Stimulated activated naive CD8-positive, alpha-beta T cell treated with anti-CD3 and anti-CD28 coated beads, Interleukin-15, Interleukin-2, amounts not matched to agents 100 ng/mL and 50 ng/mL, for 24 hours (primary cell): ENCODE results near the gene OR9G1.
"Not testable (repeated sequence)": the region's sequence is repeated elsewhere in the genome, so short reads cannot be mapped to it uniquely, and the experiment has no call there.

Experiments
- H3K27ac Mint-ChIP-seq: one replicate; pipeline ENCODE4 v1.8.0; 2021; ENCODE audit warnings: mild to moderate bottlenecking, mixed read lengths
- H3K27me3 Mint-ChIP-seq: one replicate; pipeline ENCODE4 v1.8.0; 2021; ENCODE audit warnings: mixed read lengths
- H3K36me3 Mint-ChIP-seq: one replicate; pipeline ENCODE4 v1.8.0; 2021; ENCODE audit warnings: low read depth, mixed read lengths
- H3K4me1 Mint-ChIP-seq: one replicate; pipeline ENCODE4 v1.8.0; 2021; ENCODE audit warnings: low read depth, mixed read lengths
- H3K4me3 Mint-ChIP-seq: one replicate; pipeline ENCODE4 v1.8.0; 2021; ENCODE audit warnings: mild to moderate bottlenecking, mixed read lengths
- H3K9me3 Mint-ChIP-seq: one replicate; pipeline ENCODE4 v1.8.0; 2021; ENCODE audit warnings: mixed read lengths

Gene OR9G1

GRCh38 chr11:56698795-56699194 lies at the start of gene OR9G1:
OR9G1 (plus strand) TSS chr11:56699095; CDS start chr11:56700388, 1,293 bp downstream.
- no peak within 1 kb of the TSS for H3K27ac Mint-ChIP-seq
- H3K4me3 Mint-ChIP-seq: no peak within 1 kb of the TSS
- no peaks in the 10 kb centered on the region for H3K27me3 Mint-ChIP-seq
- no peaks in the 10 kb centered on the region for H3K36me3 Mint-ChIP-seq
- H3K4me1 Mint-ChIP-seq: no peaks in the 10 kb centered on the region
- peaks cover 8% of the 10 kb centered on the region for H3K9me3 Mint-ChIP-seq

- H3K9me3 Mint-ChIP-seq: no peaks in the 10 kb centered on the region
- H3K4me1 Mint-ChIP-seq: no peaks in the 10 kb centered on the region
- H3K4me3 Mint-ChIP-seq: no peak overlapping the region
- H3K27me3 Mint-ChIP-seq: no peaks in the 10 kb centered on the region
- H3K27ac Mint-ChIP-seq: no peak overlapping the region
- H3K36me3 Mint-ChIP-seq: no peaks in the 10 kb centered on the region
Measured at GRCh38 chr11:56659755-56660154, 39.1 kb upstream of the OR9G1 start.

GRCh38 chr11:56663386-56663785 lies 35.5 kb upstream of the OR9G1 start, which contains the start of gene OR5AR1:
OR5AR1 (plus strand) TSS chr11:56663686; CDS start chr11:56663686, 0 bp downstream.
- Mint-ChIP-seq H3K4me1 (no peaks in the 10 kb centered on the region), H3K36me3 (no peaks in the 10 kb centered on the region), H3K27me3 (no peaks in the 10 kb centered on the region), H3K9me3 (no peaks in the 10 kb centered on the region), H3K4me3 (no peak within 1 kb of the TSS), H3K27ac (no peak within 1 kb of the TSS)

- peaks cover 8% of the 10 kb centered on the region for H3K9me3 Mint-ChIP-seq
- H3K36me3 Mint-ChIP-seq: no peaks in the 10 kb centered on the region
- H3K4me3 Mint-ChIP-seq: no peak overlapping the region
- H3K27ac Mint-ChIP-seq: no peak overlapping the region
- H3K27me3 Mint-ChIP-seq: no peaks in the 10 kb centered on the region
- no peaks in the 10 kb centered on the region for H3K4me1 Mint-ChIP-seq
Measured at GRCh38 chr11:56670984-56671383, 27.9 kb upstream of the OR9G1 start.

GRCh38 chr11:56688554-56689100 lies 10.3 kb upstream of the OR9G1 start:
- Mint-ChIP-seq H3K9me3 (peaks cover 7% of the 10 kb centered on the region), H3K4me1 (no peaks in the 10 kb centered on the region), H3K4me3 (no peak overlapping the region), H3K27ac (no peak overlapping the region), H3K36me3 (no peaks in the 10 kb centered on the region), H3K27me3 (no peaks in the 10 kb centered on the region)

- H3K4me1 Mint-ChIP-seq, H3K36me3 Mint-ChIP-seq, H3K27ac Mint-ChIP-seq, H3K27me3 Mint-ChIP-seq, H3K4me3 Mint-ChIP-seq, H3K9me3 Mint-ChIP-seq: not testable (repeated sequence)
Measured at GRCh38 chr11:56691179-56691578, 7.7 kb upstream of the OR9G1 start.

- H3K4me1 Mint-ChIP-seq: no peaks in the 10 kb centered on the region
Measured at GRCh38 chr11:56693428-56693827, 5.5 kb upstream of the OR9G1 start.

GRCh38 chr11:56700242-56700913 lies 1.5 kb downstream of the OR9G1 start:
- H3K36me3 Mint-ChIP-seq: no peaks in the 10 kb centered on the region
- no peaks in the 10 kb centered on the region for H3K4me1 Mint-ChIP-seq
- H3K4me3 Mint-ChIP-seq: no peak overlapping the region
- H3K27ac Mint-ChIP-seq: no peak overlapping the region
- peaks cover 5% of the 10 kb centered on the region for H3K9me3 Mint-ChIP-seq
- no peaks in the 10 kb centered on the region for H3K27me3 Mint-ChIP-seq

More at GRCh38 chr11:56693428-56693827, 5.5 kb upstream of the OR9G1 start:
- Mint-ChIP-seq H3K27me3 (no peaks in the 10 kb centered on the region), H3K9me3 (peaks cover 3% of the 10 kb centered on the region), H3K36me3 (no peaks in the 10 kb centered on the region), H3K4me3 (no peak overlapping the region), H3K27ac (no peak overlapping the region)

GRCh38 chr11:56700914-56701485 lies 2.1 kb downstream of the OR9G1 start:
- H3K4me3 Mint-ChIP-seq: no peak overlapping the region
- no peaks in the 10 kb centered on the region for H3K4me1 Mint-ChIP-seq
- peaks cover 5% of the 10 kb centered on the region for H3K9me3 Mint-ChIP-seq
- H3K27ac Mint-ChIP-seq: no peak overlapping the region
- no peaks in the 10 kb centered on the region for H3K27me3 Mint-ChIP-seq
- no peaks in the 10 kb centered on the region for H3K36me3 Mint-ChIP-seq

GRCh38 chr11:56705784-56706396 lies 7.0 kb downstream of the OR9G1 start:
- peaks cover 6% of the 10 kb centered on the region for H3K9me3 Mint-ChIP-seq
- H3K36me3 Mint-ChIP-seq: no peaks in the 10 kb centered on the region
- H3K4me1 Mint-ChIP-seq: no peaks in the 10 kb centered on the region
- no peak overlapping the region for H3K27ac Mint-ChIP-seq
- H3K27me3 Mint-ChIP-seq: no peaks in the 10 kb centered on the region
- H3K4me3 Mint-ChIP-seq: no peak overlapping the region

- Mint-ChIP-seq H3K4me3 (no peak overlapping the region), H3K4me1 (no peaks in the 10 kb centered on the region), H3K9me3 (peaks cover 6% of the 10 kb centered on the region), H3K36me3 (no peaks in the 10 kb centered on the region), H3K27me3 (no peaks in the 10 kb centered on the region), H3K27ac (no peak overlapping the region)
Measured at GRCh38 chr11:56706486-56706885, 7.6 kb downstream of the OR9G1 start.

GRCh38 chr11:56714206-56714605 lies 15.3 kb downstream of the OR9G1 start:
- Mint-ChIP-seq H3K4me3 (no peak overlapping the region), H3K27me3 (no peaks in the 10 kb centered on the region), H3K27ac (no peak overlapping the region), H3K36me3 (no peaks in the 10 kb centered on the region), H3K9me3 (peaks cover 6% of the 10 kb centered on the region), H3K4me1 (no peaks in the 10 kb centered on the region)

GRCh38 chr11:56716379-56716854 lies 17.5 kb downstream of the OR9G1 start:
- Mint-ChIP-seq H3K27me3 (no peaks in the 10 kb centered on the region), H3K27ac (no peak overlapping the region), H3K9me3 (no peaks in the 10 kb centered on the region), H3K4me1 (no peaks in the 10 kb centered on the region), H3K36me3 (no peaks in the 10 kb centered on the region), H3K4me3 (no peak overlapping the region)

GRCh38 chr11:56720513-56720912 lies 21.6 kb downstream of the OR9G1 start:
- no peak overlapping the region for H3K27ac Mint-ChIP-seq
- H3K27me3 Mint-ChIP-seq: no peaks in the 10 kb centered on the region
- no peak overlapping the region for H3K4me3 Mint-ChIP-seq
- no peaks in the 10 kb centered on the region for H3K4me1 Mint-ChIP-seq
- H3K36me3 Mint-ChIP-seq: no peaks in the 10 kb centered on the region
- peaks cover 4% of the 10 kb centered on the region for H3K9me3 Mint-ChIP-seq

- Mint-ChIP-seq H3K27ac (no peak overlapping the region), H3K27me3 (no peaks in the 10 kb centered on the region), H3K4me3 (no peak overlapping the region), H3K36me3 (no peaks in the 10 kb centered on the region), H3K9me3 (peaks cover 13% of the 10 kb centered on the region), H3K4me1 (no peaks in the 10 kb centered on the region)
Measured at GRCh38 chr11:56740107-56740506, 41.2 kb downstream of the OR9G1 start.
